Thymus (tissue), 11 donors: ENCODE results near the gene NCSTN. TPM values are rescaled to one million over a fixed set of nuclear protein-coding genes. Genes with fewer than 3 reads are reported as not detected.

ENCODE experiments used
- DNase-seq, 9 donors: peaks; one replicate each; pipeline ENCODE4 v3.0.0-alpha.2; 2013; ENCODE audit warnings: low spot score in 9 of 9, low read depth in 6 of 9, missing footprints in 1 of 9
- H3K27ac ChIP-seq, 2 donors: one replicate each; pipeline ENCODE4 v1.5.1; 2013; ENCODE audit warnings: control low read depth in 1 of 2, low read depth in 1 of 2, low read length in 1 of 2, mild to moderate bottlenecking in 1 of 2, moderate library complexity in 1 of 2
- H3K27me3 ChIP-seq, 2 donors: one replicate each; pipeline ENCODE4 v1.5.1; 2013; ENCODE audit warnings: low read length in 1 of 2; ENCODE audit not compliant: control insufficient read depth in 2 of 2, insufficient read depth in 1 of 2
- H3K36me3 ChIP-seq, 2 donors: one replicate each; pipeline ENCODE4 v1.5.1; 2013; ENCODE audit warnings: low read length in 1 of 2, mild to moderate bottlenecking in 1 of 2, moderate library complexity in 1 of 2; ENCODE audit not compliant: control insufficient read depth in 2 of 2, insufficient read depth in 2 of 2
- H3K4me1 ChIP-seq, 2 donors: one replicate each; pipeline ENCODE4 v1.5.1; 2013; ENCODE audit warnings: low read length in 2 of 2; ENCODE audit not compliant: control insufficient read depth in 2 of 2, insufficient read depth in 2 of 2
- H3K4me3 ChIP-seq, 2 donors: one replicate each; pipeline ENCODE4 v1.5.1; 2013; ENCODE audit warnings: low read length in 2 of 2, control low read depth in 1 of 2, mild to moderate bottlenecking in 1 of 2
- H3K9me3 ChIP-seq, 2 donors: one replicate each; pipeline ENCODE4 v1.5.1; 2013; ENCODE audit warnings: low read length in 1 of 2, mild to moderate bottlenecking in 1 of 2; ENCODE audit not compliant: control insufficient read depth in 2 of 2, insufficient read depth in 1 of 2
- WGBS: extraction: QIAGEN DNeasy Blood & Tissue Kit; methylation state at CpG from one replicate; pipeline ENCODE4 v1.1.7; 2013; 5-methylcytosine and 5-hydroxymethylcytosine counted together
- polyA plus RNA-seq: library from polyadenylated mRNA; stranded (reverse); fragments of 200-250 nt; gene quantifications from one replicate; pipeline ENCODE4 v1.2.3, GENCODE V29; 2013
- total RNA-seq: library from RNA; stranded (reverse); fragments of 120-200 nt; gene quantifications from one replicate; pipeline ENCODE4 v1.2.4, GENCODE V29; 2013
- donor health status: healthy.

Gene NCSTN
- total and polyA plus RNA-seq, 2 donors = 22.2 to 40.0 TPM

DNA sequence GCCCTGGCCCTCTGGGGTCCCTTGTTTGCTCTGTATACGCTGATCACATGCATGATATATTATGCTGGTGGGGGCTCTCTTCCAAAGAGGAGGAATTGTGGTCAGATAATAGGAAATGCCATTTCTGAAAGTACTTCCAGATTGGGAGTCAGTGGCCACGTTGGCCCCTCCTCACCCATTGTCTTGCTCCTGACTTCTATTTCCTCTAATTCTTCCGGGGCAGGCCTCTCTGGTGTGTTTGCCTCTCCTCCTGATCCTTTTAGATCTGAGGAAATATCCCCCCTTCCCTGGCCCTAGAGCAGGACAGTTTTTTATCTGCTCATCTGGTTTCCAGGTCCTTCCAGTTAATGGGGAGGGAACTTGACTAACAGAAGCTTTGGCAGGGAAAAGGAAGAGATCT is 60.1 kb downstream of the NCSTN start:
- WGBS = 85% methylated on average over 3 of the region's 3 CpGs
- no peak for DNase-seq
- Histone ChIP-seq H3K4me3 (no peak overlapping the region), H3K4me1 (peaks cover 7 to 40% of the 10 kb centered on the region in 2 donors), H3K27ac (no peak overlapping the region), H3K27me3 (no peaks in the 10 kb centered on the region), H3K9me3 (no peaks in the 10 kb centered on the region), H3K36me3 (no peaks in the 10 kb centered on the region)

DNA sequence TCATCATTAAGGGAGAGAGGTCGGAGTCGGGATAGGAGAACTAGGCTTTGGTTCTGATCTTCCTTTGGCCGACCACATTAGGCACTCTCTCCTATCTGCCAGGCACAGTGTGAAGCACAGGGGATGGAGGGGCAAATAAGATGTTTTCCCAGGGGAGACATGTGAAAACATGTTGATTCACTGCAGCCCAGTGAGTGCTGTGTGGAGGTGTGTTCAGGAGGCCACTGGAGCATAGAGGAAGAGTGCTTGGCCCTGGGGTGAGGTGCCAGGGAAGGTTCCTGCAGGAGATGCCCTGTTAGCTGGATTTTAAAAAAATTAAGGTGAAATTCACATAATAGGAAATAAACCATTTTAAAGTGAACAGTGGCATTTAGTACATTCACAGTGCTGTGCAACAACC is 60.9 kb downstream of the NCSTN start:
- Histone ChIP-seq H3K4me1 (peaks cover 8 to 47% of the 10 kb centered on the region in 2 donors), H3K27ac (no peak overlapping the region), H3K36me3 (no peaks in the 10 kb centered on the region), H3K9me3 (no peaks in the 10 kb centered on the region), H3K27me3 (no peaks in the 10 kb centered on the region), H3K4me3 (no peak overlapping the region)
- DNase-seq = no peak
- WGBS = 95% methylated on average over 3 of the region's 3 CpGs

DNA sequence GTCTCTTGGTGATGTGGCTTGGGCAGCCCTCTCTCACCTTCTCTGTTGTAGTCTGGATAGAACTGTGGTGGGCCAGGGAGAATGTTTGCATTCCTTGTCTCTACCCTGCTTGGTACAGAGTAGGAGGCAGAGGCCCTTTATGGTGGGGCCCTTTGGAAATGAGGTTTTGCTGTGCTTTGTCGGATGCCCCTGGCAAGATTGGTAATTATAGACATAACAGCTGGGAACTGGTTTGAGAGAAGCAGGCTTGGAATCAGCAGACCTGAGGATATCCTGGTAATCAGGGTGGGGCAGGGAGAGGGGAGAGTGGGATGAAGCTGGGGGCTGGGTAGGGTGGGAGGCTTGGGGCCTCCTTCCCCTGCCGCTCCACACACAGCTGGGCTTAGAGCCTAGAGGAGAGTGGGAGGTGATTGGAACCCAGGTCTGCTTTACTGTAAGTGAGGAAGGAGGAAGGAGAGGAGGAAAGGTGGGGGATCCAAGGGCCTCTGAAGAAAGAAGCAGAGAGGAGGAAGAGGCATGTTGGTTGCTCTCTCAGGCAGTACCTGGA is 62.2 kb downstream of the NCSTN start:
- H3K4me1 ChIP-seq = peaks cover 18 to 50% of the 10 kb centered on the region in 2 donors
- DNase-seq = no peak

DNA sequence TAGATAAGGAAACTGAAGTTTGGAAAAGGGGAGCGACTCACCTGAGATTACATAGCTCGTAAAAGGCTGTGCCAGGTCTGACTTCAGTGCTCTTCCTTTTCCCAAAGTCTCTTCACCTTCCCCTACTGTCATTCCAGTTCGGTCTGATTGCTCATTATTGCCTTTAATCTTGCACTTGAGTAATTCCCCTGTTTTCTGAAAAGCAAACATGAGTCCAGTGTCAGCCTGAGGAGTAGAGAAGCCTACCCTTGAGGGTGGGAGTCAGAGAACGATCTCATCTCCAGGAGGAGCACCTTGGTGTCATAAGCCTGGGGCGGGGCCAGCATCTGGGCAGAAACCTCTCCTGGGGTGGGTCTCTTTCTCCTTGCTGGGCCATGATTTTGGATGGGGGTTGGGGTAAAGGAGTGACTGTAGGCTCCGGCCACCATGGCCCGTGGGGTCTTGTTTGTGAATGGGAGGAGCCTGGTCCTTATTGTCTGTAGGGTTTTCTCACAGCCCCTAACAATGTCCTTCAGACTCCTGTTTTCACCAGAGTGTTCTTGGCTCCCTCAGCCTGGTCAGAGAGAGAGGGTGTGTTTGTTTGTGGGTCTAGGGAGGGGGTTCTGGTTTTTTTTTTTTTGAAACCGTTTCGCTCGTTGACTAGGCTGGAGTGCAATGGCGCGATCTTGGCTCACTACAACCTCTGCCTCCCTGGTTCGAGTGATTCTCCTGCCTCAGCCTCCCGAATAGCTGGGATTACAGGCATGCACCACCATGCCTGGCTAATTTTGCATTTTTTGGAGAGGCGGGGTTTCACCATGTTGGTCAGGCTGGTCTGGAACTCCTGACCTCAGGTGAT is 63.2 kb downstream of the NCSTN start:
- Histone ChIP-seq H3K27ac (no peak overlapping the region), H3K36me3 (no peaks in the 10 kb centered on the region), H3K4me3 (no peak overlapping the region), H3K4me1 (peaks cover 19 to 48% of the 10 kb centered on the region in 2 donors), H3K27me3 (no peaks in the 10 kb centered on the region), H3K9me3 (no peaks in the 10 kb centered on the region)
- no peak for DNase-seq
- WGBS = 97% methylated on average over 15 of the region's 15 CpGs

More for the DNA sequence above, 62.2 kb downstream of the NCSTN start:
- Histone ChIP-seq H3K9me3 (no peaks in the 10 kb centered on the region), H3K27ac (no peak overlapping the region), H3K36me3 (no peaks in the 10 kb centered on the region), H3K4me3 (no peak overlapping the region), H3K27me3 (no peaks in the 10 kb centered on the region)
- 97% methylated on average over 2 of the region's 2 CpGs for WGBS

DNA sequence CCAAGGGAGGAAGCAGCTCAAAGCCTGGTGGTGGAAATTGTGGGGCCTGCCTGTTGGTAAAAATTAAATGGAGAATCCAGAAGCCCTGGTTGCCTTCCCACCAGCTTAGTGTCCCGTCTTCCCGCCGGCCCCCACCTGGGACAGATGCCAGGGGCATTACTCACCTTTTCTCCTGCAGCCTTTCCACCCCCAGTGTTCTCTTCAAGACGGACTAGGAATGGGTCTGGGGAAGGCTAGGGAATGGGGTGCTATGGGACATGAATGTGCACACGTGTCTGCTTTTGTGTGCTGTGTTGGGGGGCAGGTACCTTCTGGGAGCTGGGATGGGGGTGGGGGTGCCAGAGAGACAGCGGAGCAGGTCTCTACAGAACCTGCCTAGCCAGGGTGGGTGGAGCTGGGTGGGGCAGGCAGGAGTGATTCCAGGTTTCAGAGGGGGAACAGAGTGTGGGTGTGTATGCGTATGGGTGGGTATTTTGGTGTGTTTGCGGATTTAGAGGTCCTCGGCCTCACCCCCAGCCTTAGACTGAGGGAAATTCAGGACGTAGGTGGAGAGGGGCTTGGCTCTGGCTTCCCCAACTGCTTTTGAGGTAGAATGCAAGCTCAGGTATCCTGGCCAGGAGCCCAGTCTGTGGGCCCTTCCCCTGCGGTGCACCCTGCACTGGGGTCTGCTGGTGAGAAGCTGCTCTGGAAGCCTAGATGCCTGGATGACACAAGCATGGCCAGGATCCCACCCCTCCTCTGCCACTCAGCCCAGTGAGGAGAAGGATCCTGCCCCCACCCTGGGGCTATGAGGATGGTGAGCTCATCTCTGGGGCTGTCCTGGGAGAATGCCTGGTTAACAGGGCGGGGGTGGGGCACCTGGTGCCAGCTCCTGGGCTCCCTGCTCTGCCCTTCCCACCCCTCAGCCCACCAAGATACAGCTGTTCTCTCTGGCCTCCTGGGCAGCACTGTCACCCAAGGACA is 64.9 kb downstream of the NCSTN start:
- H3K4me1 ChIP-seq = peaks cover 15 to 38% of the 10 kb centered on the region in 2 donors
- no peak for DNase-seq

More for the DNA sequence above, 64.9 kb downstream of the NCSTN start:
- 94% methylated on average over 12 of the region's 12 CpGs for WGBS
- no peaks in the 10 kb centered on the region for H3K27me3 ChIP-seq
- no peaks in the 10 kb centered on the region for H3K9me3 ChIP-seq
- no peak overlapping the region for H3K27ac ChIP-seq
- no peaks in the 10 kb centered on the region for H3K36me3 ChIP-seq
- H3K4me3 ChIP-seq = no peak overlapping the region

Other genes with a start within 250 kb of the NCSTN start
- gene IGSF8, start 244.8 kb upstream of the NCSTN start, total RNA-seq = 15.6 TPM
- 22.3 TPM for gene IGSF8, start 244.8 kb upstream of the NCSTN start, polyA plus RNA-seq
- gene ATP1A2, start 227.6 kb upstream of the NCSTN start, total RNA-seq = 0.38 TPM
- gene ATP1A2, start 227.6 kb upstream of the NCSTN start, polyA plus RNA-seq = 1.3 TPM
- 0.28 TPM for gene ATP1A4, start 191.8 kb upstream of the NCSTN start, total RNA-seq
- 0.62 TPM for gene ATP1A4, start 191.8 kb upstream of the NCSTN start, polyA plus RNA-seq
- 0.42 TPM for gene CASQ1, start 152.8 kb upstream of the NCSTN start, total RNA-seq
- gene CASQ1, start 152.8 kb upstream of the NCSTN start, polyA plus RNA-seq = 0.66 TPM
- 25.9 TPM for gene PEA15, start 138.0 kb upstream of the NCSTN start, total RNA-seq
- 77.3 TPM for gene PEA15, start 138.0 kb upstream of the NCSTN start, polyA plus RNA-seq
- 75.8 TPM for gene DCAF8, start 80.8 kb upstream of the NCSTN start, total RNA-seq
- 114 TPM for gene DCAF8, start 80.8 kb upstream of the NCSTN start, polyA plus RNA-seq
- gene PEX19, start 58.2 kb upstream of the NCSTN start, total RNA-seq = 29.0 TPM
- 20.7 TPM for gene PEX19, start 58.2 kb upstream of the NCSTN start, polyA plus RNA-seq
- 80.2 TPM for gene COPA, start 133 bp upstream of the NCSTN start, total RNA-seq
- 61.5 TPM for gene COPA, start 133 bp upstream of the NCSTN start, polyA plus RNA-seq
- gene NHLH1, start 23.7 kb downstream of the NCSTN start, total RNA-seq = 0.05 TPM
- gene NHLH1, start 23.7 kb downstream of the NCSTN start, polyA plus RNA-seq = 0.43 TPM
- gene VANGL2, start 57.2 kb downstream of the NCSTN start, total RNA-seq = 2.0 TPM
- 5.6 TPM for gene VANGL2, start 57.2 kb downstream of the NCSTN start, polyA plus RNA-seq
- gene SLAMF6, start 179.9 kb downstream of the NCSTN start, total RNA-seq = 11.5 TPM
- gene SLAMF6, start 179.9 kb downstream of the NCSTN start, polyA plus RNA-seq = 12.6 TPM
- gene CD84, start 236.1 kb downstream of the NCSTN start, total RNA-seq = 10.1 TPM
- gene CD84, start 236.1 kb downstream of the NCSTN start, polyA plus RNA-seq = 5.9 TPM